Gastrocnemius medialis (tissue), 4 donors: ENCODE results near the gene MARVELD2. TPM values are rescaled to one million over a fixed set of nuclear protein-coding genes. Genes with fewer than 3 reads are reported as not detected.

Experiments used
- ATAC-seq, 2 donors: fragments of 150-250 bp; one replicate each; pipeline ENCODE4 v1.9.1; 2016
- DNase-seq, 2 donors: peaks; one replicate each; pipeline ENCODE4 v3.0.0-alpha.2; 2019
- H3K27ac ChIP-seq, 4 donors: fragments of 200-600 bp; sonication (generic); 1 replicate in 1 of 4; 2 replicates in 3 of 4; pipeline ENCODE4 v1.5.1; 2016 to 2018; ENCODE audit warnings: mild to moderate bottlenecking in 2 of 4, moderate library complexity in 1 of 4
- H3K27me3 ChIP-seq, 3 donors: fragments of 200-600 bp; sonication (generic) in 2 of 3; 1 replicate in 1 of 3; 2 replicates in 2 of 3; pipeline versions ENCODE4 v1.5.1 to v1.6.0; 2016 to 2019; ENCODE audit warnings: mild to moderate bottlenecking in 1 of 3, moderate library complexity in 1 of 3
- H3K36me3 ChIP-seq, 2 donors: fragments of 200-600 bp; sonication (generic) in 1 of 2; one replicate each; pipeline ENCODE4 v1.5.1; 2017 to 2018
- H3K4me1 ChIP-seq, 2 donors: fragments of 200-600 bp; sonication (generic) in 1 of 2; one replicate each; pipeline ENCODE4 v1.5.1; 2016 to 2017; ENCODE audit warnings: mild to moderate bottlenecking in 2 of 2
- H3K4me3 ChIP-seq, 4 donors: fragments of 200-600 bp; sonication (generic) in 3 of 4; 1 replicate in 1 of 4; 2 replicates in 3 of 4; pipeline ENCODE4 v1.5.1; 2016 to 2019; ENCODE audit warnings: mild to moderate bottlenecking in 2 of 4
- H3K9me3 ChIP-seq, 3 donors: fragments of 200-600 bp; sonication (generic) in 2 of 3; 1 replicate in 1 of 3; 2 replicates in 2 of 3; pipeline ENCODE4 v1.5.1; 2016 to 2019
- POLR2A ChIP-seq, 2 donors: fragments of 450-650 bp; IDR thresholded peaks; one replicate each; pipeline ENCODE4 v1.6.1; 2017; ENCODE audit warnings: antibody characterized with exemption in 2 of 2, mild to moderate bottlenecking in 2 of 2, moderate library complexity in 2 of 2
- in situ Hi-C, 4 donors: fragments of 200-750 bp; cut with MboI; loops; one replicate each; pipeline versions ENCODE4 v1.15.0 to v1.8.0; 2017; ENCODE audit warnings: low sequenced_read_pairs in 4 of 4
- intact Hi-C: fragments of 100-400 bp; cut with DNase I; formaldehyde crosslinking; loops from one replicate; pipeline ENCODE4 v1.15.1; 2023; ENCODE audit warnings: low total_unique reads
- total RNA-seq, 4 donors: library from RNA; depleted of rRNA; stranded (reverse); fragments of >200 nt; gene quantifications; one replicate each; pipeline versions ENCODE4 v1.1.0 to v1.2.3, GENCODE V29; 2016
- TF ChIP-seq, protein P1 (sequence below), 5 experiments: fragments of 450-650 bp in 3 of 5; fragments of 200-600 bp in 2 of 5; sonication (generic) in 2 of 5; IDR thresholded peaks in 4 of 5; conservative IDR thresholded peaks in 1 of 5; 1 replicate in 4 of 5; 2 replicates in 1 of 5; pipeline ENCODE4 v1.5.1; 2016 to 2019; ENCODE audit warnings: antibody characterized with exemption in 5 of 5, mild to moderate bottlenecking in 3 of 5, moderate library complexity in 3 of 5

The MARVELD2 gene
- total RNA-seq, 4 donors from 2014 or later = 0.16 to 3.1 (median 1.4) TPM

DNA sequence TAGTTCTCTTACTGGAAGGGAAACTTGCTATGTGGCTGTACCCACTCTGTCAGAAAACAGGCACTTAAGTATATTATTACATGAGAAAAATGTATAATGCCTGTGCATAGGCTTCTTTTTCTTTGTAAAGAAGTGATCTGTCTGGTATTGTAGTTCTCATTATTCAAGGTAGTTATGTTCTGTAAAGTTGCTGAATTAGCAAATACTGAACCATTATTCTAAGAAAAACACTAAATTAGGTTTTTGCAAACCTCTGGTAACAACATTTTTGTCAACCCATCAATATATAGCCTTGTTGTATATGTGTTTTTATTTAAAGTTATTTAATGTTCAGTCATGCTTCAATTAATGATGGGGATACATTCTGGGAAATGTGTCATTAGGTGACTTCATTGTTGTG is 36.5 kb upstream of the MARVELD2 start:
- Histone ChIP-seq H3K9me3 (no peaks in the 10 kb centered on the region), H3K27me3 (no peaks in the 10 kb centered on the region), H3K4me3 (no peak overlapping the region), H3K27ac (no peak overlapping the region), H3K36me3 (peaks cover 6 to 71% of the 10 kb centered on the region in 2 donors), H3K4me1 (no peaks in the 10 kb centered on the region)
- no peak for DNase-seq
- no peak for ATAC-seq
- TF ChIP-seq, protein P1, sequence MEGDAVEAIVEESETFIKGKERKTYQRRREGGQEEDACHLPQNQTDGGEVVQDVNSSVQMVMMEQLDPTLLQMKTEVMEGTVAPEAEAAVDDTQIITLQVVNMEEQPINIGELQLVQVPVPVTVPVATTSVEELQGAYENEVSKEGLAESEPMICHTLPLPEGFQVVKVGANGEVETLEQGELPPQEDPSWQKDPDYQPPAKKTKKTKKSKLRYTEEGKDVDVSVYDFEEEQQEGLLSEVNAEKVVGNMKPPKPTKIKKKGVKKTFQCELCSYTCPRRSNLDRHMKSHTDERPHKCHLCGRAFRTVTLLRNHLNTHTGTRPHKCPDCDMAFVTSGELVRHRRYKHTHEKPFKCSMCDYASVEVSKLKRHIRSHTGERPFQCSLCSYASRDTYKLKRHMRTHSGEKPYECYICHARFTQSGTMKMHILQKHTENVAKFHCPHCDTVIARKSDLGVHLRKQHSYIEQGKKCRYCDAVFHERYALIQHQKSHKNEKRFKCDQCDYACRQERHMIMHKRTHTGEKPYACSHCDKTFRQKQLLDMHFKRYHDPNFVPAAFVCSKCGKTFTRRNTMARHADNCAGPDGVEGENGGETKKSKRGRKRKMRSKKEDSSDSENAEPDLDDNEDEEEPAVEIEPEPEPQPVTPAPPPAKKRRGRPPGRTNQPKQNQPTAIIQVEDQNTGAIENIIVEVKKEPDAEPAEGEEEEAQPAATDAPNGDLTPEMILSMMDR (IDR thresholded peaks at IDR 0.05 in 4 of 5, conservative IDR thresholded peaks at IDR 0.05 in 1 of 5) = no peak
- no peak for TF ChIP-seq POLR2A (IDR thresholded peaks at IDR 0.05)
- in situ Hi-C loops = loop anchor here in 1 of 4 donors (10.0 kb wide), 1 partner anchor 284 kb away; the partner anchor contains the start of gene SLC30A5
- intact Hi-C loops = no loop called here

DNA sequence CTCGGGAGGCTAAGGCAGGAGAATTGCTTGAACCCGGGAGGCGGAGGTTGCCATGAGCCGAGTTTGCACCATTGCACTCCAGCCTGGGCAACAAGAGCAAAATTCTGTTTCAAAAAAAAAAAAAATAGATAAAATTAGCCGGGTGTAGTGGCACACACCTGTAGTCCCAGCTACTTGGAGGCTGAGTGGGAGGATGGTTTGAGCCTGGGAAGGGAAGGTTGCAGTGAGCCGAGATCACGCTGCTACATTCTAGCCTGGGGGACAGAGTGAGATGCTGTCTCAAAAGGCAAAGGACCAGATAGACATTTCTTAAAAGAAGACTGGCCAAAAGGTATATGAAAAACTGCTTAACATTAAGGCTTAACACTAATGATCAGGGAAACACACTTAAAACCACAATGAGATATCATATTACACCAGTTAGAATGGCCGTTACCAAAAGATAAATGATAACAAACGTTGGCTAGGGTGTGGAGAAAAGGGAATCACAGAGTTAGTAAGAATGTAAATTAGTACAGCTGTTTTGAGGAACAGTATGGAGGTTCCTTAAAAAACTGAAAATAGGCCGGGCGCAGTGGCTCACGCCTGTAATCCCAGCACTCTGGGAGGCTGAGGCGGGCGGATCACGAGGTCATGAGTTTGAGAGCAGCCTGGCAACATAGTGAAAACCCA is 10.1 kb upstream of the MARVELD2 start:
- no peaks in the 10 kb centered on the region for H3K4me1 ChIP-seq
- no peak overlapping the region for H3K4me3 ChIP-seq
- intact Hi-C loops = no loop called here
- no peak overlapping the region for H3K27ac ChIP-seq
- H3K9me3 ChIP-seq = no peaks in the 10 kb centered on the region
- ATAC-seq (no peak), DNase-seq (no peak)
- no peaks in the 10 kb centered on the region for H3K27me3 ChIP-seq
- TF ChIP-seq POLR2A (IDR thresholded peaks at IDR 0.05) = no peak
- TF ChIP-seq, protein P1 (IDR thresholded peaks at IDR 0.05 in 4 of 5, conservative IDR thresholded peaks at IDR 0.05 in 1 of 5) = no peak
- peaks cover 0 to 30% of the 10 kb centered on the region in 2 donors for H3K36me3 ChIP-seq
- in situ Hi-C loops = no loop called here

DNA sequence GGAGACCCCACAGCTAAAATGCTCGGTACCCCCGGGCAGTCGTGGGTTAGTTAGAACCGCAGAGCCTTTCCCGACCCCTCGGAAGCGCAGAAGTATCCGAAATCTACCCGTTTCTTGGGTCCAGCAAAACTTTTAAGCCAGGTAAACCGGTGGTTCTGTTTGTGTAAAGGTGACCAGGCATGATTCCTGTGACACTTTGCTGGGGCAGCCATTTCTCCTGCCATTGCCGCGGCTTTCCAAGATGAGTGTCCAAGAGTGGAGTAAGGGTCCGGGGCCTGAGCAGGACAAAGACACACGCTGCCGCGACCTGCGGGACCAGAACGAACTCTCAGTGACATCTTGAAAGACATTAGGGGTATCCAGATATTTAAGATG is 655 bp downstream of the MARVELD2 start:
- no peak overlapping the region for H3K27ac ChIP-seq
- intact Hi-C loops = no loop called here
- peaks cover 0 to 36% of the 10 kb centered on the region in 2 donors for H3K36me3 ChIP-seq
- DNase-seq (no peak), ATAC-seq (no peak)
- no peak for TF ChIP-seq POLR2A (IDR thresholded peaks at IDR 0.05)
- TF ChIP-seq, protein P1 (IDR thresholded peaks at IDR 0.05 in 4 of 5, conservative IDR thresholded peaks at IDR 0.05 in 1 of 5) = no peak
- no peaks in the 10 kb centered on the region for H3K4me1 ChIP-seq
- H3K9me3 ChIP-seq = no peaks in the 10 kb centered on the region
- in situ Hi-C loops = no loop called here
- H3K27me3 ChIP-seq = no peaks in the 10 kb centered on the region
- H3K4me3 ChIP-seq = peak overlapping the region in 1 of 4 donors; percentile 29

DNA sequence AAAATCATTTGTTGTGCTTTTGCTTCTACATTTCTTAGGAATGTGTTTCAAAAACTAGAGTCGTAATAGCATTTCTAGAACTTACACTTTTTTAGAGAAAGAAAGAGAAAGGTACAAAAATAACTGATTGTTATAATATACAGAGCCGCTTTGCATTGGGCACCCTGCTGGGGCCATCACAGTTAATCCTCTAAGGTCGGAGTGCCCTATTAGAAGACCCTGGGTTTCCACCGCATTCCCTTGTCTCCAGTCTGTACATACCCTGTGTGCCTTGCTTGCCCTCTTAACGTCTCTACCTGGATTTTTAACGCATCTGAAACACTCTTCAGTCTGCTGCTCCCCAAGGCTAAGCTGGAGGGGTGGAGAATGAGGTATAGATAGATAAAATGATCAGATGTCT is 1.3 kb downstream of the MARVELD2 start:
- ATAC-seq = no peak
- H3K4me3 ChIP-seq = no peak overlapping the region
- H3K27ac ChIP-seq = no peak overlapping the region
- H3K9me3 ChIP-seq = no peaks in the 10 kb centered on the region
- intact Hi-C loops = no loop called here
- no peaks in the 10 kb centered on the region for H3K27me3 ChIP-seq
- TF ChIP-seq, protein P1 (IDR thresholded peaks at IDR 0.05 in 4 of 5, conservative IDR thresholded peaks at IDR 0.05 in 1 of 5) = no peak
- no peak for TF ChIP-seq POLR2A (IDR thresholded peaks at IDR 0.05)
- peaks cover 0 to 34% of the 10 kb centered on the region in 2 donors for H3K36me3 ChIP-seq
- in situ Hi-C loops = no loop called here
- no peaks in the 10 kb centered on the region for H3K4me1 ChIP-seq
- DNase-seq = no peak

DNA sequence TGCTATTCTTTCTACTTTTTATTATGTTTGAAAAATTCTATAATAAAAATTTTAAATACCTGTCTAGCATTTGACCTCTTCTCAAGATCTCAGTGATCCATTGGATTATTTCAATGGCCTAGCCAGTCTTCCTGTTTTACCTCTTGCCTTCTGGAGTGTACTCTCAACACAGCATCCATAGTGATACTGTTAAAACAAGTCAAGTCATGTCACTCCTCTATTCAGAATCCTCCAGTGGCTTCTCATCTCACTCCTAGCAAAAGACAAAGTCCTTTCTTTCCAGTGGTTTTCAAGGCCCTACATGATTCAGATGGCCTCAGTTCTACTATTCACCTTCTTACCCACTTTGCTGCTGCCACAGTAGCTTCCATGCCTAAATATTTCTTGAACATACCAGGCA is 1.8 kb downstream of the MARVELD2 start:
- no peak for ATAC-seq
- H3K4me3 ChIP-seq = no peak overlapping the region
- no peak for TF ChIP-seq POLR2A (IDR thresholded peaks at IDR 0.05)
- TF ChIP-seq, protein P1 (IDR thresholded peaks at IDR 0.05 in 4 of 5, conservative IDR thresholded peaks at IDR 0.05 in 1 of 5) = no peak
- peaks cover 0 to 28% of the 10 kb centered on the region in 2 donors for H3K36me3 ChIP-seq
- H3K27ac ChIP-seq = no peak overlapping the region
- H3K27me3 ChIP-seq = no peaks in the 10 kb centered on the region
- no peaks in the 10 kb centered on the region for H3K9me3 ChIP-seq
- H3K4me1 ChIP-seq = no peaks in the 10 kb centered on the region
- DNase-seq = no peak
- in situ Hi-C loops (no loop called here), intact Hi-C loops (no loop called here)
